ENCODE data around the gene CGNL1. TPM values are rescaled to one million over a fixed set of nuclear protein-coding genes. Genes with fewer than 3 reads are reported as not detected.

Gene CGNL1
- total RNA-seq, 1 donor from 2014 or later, result 7.1 TPM

DNA sequence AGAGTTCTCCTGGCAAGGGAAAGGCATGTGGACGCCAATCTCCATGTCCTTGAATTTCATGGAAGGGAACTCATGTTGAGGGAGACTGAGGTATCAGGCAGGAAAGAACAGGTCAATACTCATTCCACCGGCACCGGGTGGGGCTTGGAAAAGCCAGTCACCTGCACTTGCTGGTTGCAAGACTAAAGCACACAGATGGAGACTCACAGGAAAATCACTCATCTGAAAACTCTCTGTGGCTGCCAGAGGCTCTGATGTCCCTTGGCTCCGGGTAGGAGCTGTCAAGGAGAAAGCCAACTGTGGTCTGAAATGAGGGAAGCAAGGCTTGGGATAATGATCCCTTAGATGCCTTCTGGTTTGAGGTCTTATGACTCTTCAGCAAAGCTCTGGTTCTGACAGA lies 8.7 kb upstream of the CGNL1 start:
- no peak overlapping the region for H3K27ac Mint-ChIP-seq (ENCODE audit: unreplicated experiment)
- H3K9me3 Mint-ChIP-seq (ENCODE audit: low read depth), result no peaks in the 10 kb centered on the region
- H3K36me3 Mint-ChIP-seq (ENCODE audit: low read depth), result no peaks in the 10 kb centered on the region
- TF ChIP-seq, protein P1, sequence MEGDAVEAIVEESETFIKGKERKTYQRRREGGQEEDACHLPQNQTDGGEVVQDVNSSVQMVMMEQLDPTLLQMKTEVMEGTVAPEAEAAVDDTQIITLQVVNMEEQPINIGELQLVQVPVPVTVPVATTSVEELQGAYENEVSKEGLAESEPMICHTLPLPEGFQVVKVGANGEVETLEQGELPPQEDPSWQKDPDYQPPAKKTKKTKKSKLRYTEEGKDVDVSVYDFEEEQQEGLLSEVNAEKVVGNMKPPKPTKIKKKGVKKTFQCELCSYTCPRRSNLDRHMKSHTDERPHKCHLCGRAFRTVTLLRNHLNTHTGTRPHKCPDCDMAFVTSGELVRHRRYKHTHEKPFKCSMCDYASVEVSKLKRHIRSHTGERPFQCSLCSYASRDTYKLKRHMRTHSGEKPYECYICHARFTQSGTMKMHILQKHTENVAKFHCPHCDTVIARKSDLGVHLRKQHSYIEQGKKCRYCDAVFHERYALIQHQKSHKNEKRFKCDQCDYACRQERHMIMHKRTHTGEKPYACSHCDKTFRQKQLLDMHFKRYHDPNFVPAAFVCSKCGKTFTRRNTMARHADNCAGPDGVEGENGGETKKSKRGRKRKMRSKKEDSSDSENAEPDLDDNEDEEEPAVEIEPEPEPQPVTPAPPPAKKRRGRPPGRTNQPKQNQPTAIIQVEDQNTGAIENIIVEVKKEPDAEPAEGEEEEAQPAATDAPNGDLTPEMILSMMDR (IDR thresholded peaks at IDR 0.05), result no peak
- DNase-seq (ENCODE audit: low spot score), result no peak
- H3K4me3 Mint-ChIP-seq (ENCODE audit: unreplicated experiment), result no peak overlapping the region
- peaks cover 6% of the 10 kb centered on the region for H3K4me1 Mint-ChIP-seq (ENCODE audit: low read depth)
- H3K27me3 Mint-ChIP-seq (ENCODE audit: low read depth), result no peaks in the 10 kb centered on the region

DNA sequence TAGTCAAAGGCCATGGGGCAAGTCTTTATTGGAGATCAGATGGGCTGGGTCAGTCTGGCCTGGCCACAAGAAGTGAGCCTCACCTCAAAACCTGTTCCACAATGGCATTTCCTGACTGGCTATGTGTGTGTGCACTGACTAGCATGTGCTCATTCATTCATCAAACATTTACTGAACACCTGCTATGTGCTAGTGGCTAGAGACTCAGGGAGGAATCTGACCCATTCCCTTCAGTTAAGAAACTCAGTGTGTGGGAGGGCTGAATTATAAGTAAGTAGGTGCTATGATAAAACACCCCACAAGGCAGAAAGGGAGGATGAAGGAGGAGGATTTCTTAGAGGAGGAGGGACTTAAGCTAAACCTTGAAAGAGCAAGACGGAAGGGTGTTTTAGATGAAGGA lies 5.4 kb upstream of the CGNL1 start:
- Mint-ChIP-seq H3K9me3 (ENCODE audit: low read depth) (no peaks in the 10 kb centered on the region), H3K27me3 (ENCODE audit: low read depth) (peaks cover 5% of the 10 kb centered on the region), H3K4me1 (ENCODE audit: low read depth) (no peaks in the 10 kb centered on the region), H3K27ac (ENCODE audit: unreplicated experiment) (no peak overlapping the region), H3K4me3 (ENCODE audit: unreplicated experiment) (no peak overlapping the region), H3K36me3 (ENCODE audit: low read depth) (no peaks in the 10 kb centered on the region)
- no peak for DNase-seq (ENCODE audit: low spot score)
- TF ChIP-seq, protein P1 (IDR thresholded peaks at IDR 0.05), result no peak

DNA sequence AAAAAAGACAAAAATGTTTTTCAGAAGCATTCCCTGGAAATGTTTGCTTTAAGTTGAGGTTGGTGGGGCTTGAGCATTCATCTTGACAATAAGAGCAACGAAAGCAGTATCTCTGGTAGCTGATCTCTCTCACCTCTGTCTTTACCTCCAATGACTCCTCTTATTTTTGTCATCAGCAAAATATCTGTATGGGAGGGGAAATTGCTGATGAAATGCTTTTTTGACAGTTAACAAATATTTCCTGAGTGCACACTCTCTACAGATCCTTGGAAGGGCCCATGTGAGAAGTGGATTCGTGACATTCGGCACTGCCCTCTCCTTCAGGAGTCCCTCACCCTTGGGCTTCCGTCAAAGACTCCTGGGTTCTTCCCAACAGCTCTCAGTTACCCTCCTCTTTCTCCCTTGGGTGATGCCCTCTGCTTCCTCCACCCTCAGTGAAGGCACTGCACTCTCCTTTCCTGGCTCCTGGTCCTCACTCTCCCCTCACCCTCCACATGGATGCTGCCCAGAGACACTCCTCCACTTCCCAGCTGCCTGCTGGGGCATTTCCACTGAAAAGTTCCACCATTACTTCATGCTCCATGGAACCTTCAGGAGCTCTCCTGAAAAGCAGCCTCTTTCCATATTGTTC lies 2.9 kb upstream of the CGNL1 start:
- TF ChIP-seq, protein P1 (IDR thresholded peaks at IDR 0.05), result no peak
- H3K27me3 Mint-ChIP-seq (ENCODE audit: low read depth), result peaks cover 5% of the 10 kb centered on the region
- no peak overlapping the region for H3K4me3 Mint-ChIP-seq (ENCODE audit: unreplicated experiment)
- no peaks in the 10 kb centered on the region for H3K36me3 Mint-ChIP-seq (ENCODE audit: low read depth)
- no peaks in the 10 kb centered on the region for H3K9me3 Mint-ChIP-seq (ENCODE audit: low read depth)
- DNase-seq (ENCODE audit: low spot score), result no peak
- peaks cover 9% of the 10 kb centered on the region for H3K4me1 Mint-ChIP-seq (ENCODE audit: low read depth)
- no peak overlapping the region for H3K27ac Mint-ChIP-seq (ENCODE audit: unreplicated experiment)

DNA sequence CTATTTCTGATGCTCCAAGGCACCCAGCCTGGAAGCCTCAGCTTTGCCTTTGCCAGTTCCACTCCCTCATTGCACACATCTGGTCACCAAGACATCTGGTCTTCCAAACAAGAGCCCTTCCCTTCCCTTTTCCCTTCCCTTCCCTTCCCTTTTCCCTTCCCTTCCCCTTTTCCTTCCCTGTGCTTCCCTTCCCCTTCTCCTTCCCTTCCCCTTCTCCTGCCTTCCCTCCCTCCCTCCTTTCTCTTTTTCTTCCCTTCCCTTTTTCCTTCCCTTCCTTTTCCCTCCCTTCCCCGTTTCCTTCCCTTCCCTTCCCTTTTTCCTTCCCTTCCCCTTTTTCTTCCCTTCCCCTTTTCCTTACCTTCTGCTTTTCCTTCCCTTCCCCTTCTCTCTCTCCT lies 2.4 kb upstream of the CGNL1 start:
- Mint-ChIP-seq H3K4me1 (ENCODE audit: low read depth) (peaks cover 9% of the 10 kb centered on the region), H3K4me3 (ENCODE audit: unreplicated experiment) (no peak overlapping the region), H3K27me3 (ENCODE audit: low read depth) (peaks cover 5% of the 10 kb centered on the region), H3K36me3 (ENCODE audit: low read depth) (no peaks in the 10 kb centered on the region), H3K27ac (ENCODE audit: unreplicated experiment) (no peak overlapping the region), H3K9me3 (ENCODE audit: low read depth) (no peaks in the 10 kb centered on the region)
- no peak for DNase-seq (ENCODE audit: low spot score)
- TF ChIP-seq, protein P1 (IDR thresholded peaks at IDR 0.05), result no peak

DNA sequence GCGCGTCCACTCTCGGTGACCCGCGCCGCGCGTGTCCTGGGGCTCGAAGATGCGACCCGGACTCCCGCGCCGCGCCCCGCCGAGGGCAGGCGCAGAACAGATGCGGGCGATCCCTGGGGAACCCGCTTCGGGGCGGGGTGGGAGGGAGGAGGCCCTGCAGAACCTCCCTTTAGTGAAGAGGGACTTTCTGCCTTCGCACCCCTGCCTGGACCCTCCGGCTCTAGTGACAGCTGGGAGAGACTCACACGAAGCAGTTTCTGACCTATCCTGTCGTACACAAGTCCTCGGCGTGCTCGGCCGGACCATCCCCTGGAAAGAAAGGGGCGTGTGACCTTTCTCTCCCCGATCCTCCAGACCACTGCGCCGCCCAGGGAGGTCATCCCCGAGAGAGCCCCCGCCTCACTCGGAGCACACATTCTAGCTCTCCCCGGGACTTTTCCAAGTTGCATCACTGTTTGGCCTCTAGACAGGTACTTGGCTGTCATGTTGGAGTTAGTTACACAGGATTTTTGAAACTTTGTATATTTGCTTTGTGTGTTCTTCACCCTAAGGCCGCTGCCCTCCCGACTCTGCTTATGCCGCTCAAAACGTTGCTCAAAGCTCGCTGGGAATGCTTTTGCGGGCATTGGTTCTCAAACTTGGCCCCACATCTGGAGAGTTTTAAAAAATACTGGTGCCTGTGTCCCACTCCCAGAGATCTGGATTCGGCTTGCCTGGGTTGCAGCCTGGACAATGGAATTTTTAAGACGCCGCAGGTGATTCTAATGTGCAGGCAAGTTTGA lies 582 bp downstream of the CGNL1 start:
- Mint-ChIP-seq H3K36me3 (ENCODE audit: low read depth) (no peaks in the 10 kb centered on the region), H3K4me1 (ENCODE audit: low read depth) (peaks cover 9% of the 10 kb centered on the region), H3K4me3 (ENCODE audit: unreplicated experiment) (peak overlapping the region; percentile 80), H3K27ac (ENCODE audit: unreplicated experiment) (no peak overlapping the region), H3K27me3 (ENCODE audit: low read depth) (peaks cover 5% of the 10 kb centered on the region), H3K9me3 (ENCODE audit: low read depth) (no peaks in the 10 kb centered on the region)
- DNase-seq (ENCODE audit: low spot score), result no peak
- TF ChIP-seq, protein P1 (IDR thresholded peaks at IDR 0.05), result no peak

All from chondrocyte (in vitro differentiated cells).